Activated CD8-positive, alpha-beta memory T cell treated with anti-CD3 and anti-CD28 coated beads, Interleukin-2, amount 50 U/mL, for 1 hour (primary cell): ENCODE data around the gene DYNLT2.

Experiments used
- DNase-seq: peaks from one replicate; pipeline ENCODE4 v3.0.0-alpha.2; 2020; ENCODE audit errors: extremely low read depth

DYNLT2 gene

GRCh38 chr6:169751242-169752073, at the start of gene DYNLT2, which contains the start of gene ERMARD:
Gene DYNLT2, minus strand, starts transcription at chr6:169751572. Its CDS starts 114 bp downstream, at chr6:169751458.
Gene ERMARD, plus strand, starts transcription at chr6:169751622. Its CDS starts 36 bp downstream, at chr6:169751658.
- peak; percentile 67 for DNase-seq

- no peak for DNase-seq
Measured at GRCh38 chr6:169800668-169801395, 49.5 kb upstream of the DYNLT2 start.

- DNase-seq: no peak
Measured at GRCh38 chr6:169800116-169800667, 48.8 kb upstream of the DYNLT2 start.

- no peak for DNase-seq
Measured at GRCh38 chr6:169799474-169799926, 48.1 kb upstream of the DYNLT2 start.

GRCh38 chr6:169798764-169799473, 47.5 kb upstream of the DYNLT2 start:
- no peak for DNase-seq

DNA sequence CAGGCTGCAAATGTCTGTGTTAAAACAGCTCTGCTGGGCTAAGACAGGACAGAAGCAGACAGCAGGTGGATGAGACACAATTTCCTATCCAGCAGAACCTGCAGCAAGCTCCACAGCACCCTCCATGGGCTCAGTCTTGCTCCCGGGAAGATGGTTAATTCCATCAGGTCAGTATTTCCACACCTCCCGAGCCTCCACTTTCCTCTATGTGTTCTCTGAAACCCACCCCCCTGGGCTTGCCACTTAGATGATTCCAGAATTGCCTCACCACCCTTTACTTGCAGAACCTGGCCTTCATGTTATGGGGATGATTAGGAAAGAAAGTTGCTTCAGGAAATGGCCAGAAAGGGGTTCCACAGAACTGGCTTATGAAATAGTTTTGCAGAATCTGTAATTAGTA, 43.8 kb upstream of the DYNLT2 start:
- no peak for DNase-seq

DNA sequence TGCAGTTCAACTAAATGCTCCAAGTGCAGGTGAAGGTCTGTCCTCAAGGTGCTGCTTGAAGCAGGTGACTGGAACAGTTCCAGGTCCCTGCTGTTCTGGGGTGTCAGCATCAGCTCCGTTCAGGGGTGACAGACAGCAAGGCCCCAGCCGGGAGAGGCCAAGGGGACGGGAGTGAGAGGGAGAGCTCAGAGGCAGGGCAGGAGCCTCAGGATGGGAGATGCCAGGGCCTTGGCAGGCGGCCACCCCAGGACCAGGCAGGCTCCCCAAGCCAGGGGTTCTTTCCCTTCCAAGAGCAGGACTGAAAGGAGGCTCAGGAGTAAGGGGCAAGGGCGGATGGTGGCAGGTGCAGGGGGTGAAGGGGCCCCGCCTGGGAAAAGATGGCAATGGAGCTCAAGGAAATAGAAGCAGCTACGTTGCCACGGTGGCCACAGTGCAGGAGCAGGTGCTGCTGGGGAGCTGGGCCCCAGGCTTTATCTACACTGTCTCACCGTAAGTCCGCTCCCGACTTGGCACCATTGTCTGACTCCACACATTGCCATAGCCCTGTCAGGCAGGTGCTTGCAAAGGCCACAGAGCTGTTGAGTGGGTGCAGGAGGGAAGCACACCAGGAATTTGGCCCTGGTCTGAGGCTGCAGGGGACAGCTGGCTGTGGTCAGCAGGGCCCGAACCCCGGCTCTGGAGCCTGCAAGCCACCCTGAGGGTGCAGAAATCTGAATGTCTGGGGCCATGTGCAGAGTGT, 43.1 kb upstream of the DYNLT2 start:
- DNase-seq: no peak

GRCh38 chr6:169793408-169793807, 42.0 kb upstream of the DYNLT2 start:
- no peak for DNase-seq

- no peak for DNase-seq
Measured at GRCh38 chr6:169792306-169793015, 41.1 kb upstream of the DYNLT2 start.

DNA sequence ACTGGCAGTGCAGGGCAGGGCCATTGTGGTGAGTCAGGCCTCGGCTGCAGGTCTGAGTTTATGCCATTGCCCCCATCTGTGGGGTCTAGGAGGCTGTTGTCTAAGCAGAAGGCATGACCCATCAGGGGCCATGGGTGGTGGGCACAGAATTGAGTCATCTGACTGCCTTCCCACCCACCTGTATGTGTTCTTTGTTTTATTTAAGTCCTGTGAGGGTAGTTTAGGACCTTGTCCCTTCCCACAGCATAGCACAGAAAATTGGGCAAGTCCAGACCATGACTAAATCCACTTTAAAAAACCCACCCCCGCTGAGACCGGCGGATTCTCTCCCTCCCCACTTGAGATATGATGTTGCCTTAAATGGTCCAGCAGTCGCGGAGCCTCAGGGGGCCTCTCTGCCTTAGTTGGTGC, 40.4 kb upstream of the DYNLT2 start:
- no peak for DNase-seq

DNA sequence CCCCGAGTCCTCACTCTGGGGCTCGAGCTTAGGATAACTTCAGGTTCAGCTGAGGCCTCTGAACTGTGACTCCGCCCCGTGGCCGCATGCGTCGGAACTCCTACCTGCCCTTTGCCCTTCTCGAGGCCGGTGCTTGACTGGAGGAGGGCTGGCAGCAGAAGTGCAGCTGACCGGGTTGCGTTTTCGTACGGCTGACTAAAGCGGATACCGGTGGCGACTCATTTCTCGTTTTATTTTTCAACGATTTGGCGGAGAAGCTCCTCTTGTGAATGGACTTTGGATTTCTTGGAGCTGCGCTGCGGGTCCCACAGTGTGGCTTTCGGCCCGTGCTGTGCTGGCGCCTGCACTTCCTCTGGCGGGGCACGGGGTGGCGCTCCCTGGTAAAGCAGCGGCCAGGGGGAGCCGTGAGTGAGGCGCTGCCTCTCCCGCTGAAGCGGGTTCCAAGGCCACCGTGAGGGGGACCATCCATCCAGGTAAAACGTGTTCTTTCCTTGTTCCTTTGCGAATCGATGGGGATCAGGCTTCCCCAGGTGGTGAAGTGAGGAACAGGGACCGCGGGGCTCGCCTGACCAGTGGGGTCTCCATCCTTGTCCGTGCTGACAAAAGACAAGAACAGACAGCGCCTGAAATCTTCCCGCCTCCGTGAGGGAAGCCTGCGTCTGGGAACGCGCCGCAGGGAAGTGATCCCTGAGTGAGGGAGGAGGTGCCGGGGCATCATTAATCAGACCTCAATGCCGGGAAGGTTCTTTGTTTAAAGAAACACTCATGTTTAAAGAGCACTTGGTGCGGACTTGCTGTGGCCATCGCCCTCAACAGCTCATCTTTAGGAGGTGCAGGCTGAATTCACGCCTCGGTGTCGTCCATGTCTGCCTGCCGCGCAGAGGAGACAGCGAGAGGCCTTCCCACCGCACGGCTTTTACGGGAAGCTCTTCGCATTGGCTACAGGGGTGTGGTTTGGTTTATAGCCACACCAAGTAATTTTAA, 38.9 kb upstream of the DYNLT2 start:
- peak; percentile 22 for DNase-seq

DNA sequence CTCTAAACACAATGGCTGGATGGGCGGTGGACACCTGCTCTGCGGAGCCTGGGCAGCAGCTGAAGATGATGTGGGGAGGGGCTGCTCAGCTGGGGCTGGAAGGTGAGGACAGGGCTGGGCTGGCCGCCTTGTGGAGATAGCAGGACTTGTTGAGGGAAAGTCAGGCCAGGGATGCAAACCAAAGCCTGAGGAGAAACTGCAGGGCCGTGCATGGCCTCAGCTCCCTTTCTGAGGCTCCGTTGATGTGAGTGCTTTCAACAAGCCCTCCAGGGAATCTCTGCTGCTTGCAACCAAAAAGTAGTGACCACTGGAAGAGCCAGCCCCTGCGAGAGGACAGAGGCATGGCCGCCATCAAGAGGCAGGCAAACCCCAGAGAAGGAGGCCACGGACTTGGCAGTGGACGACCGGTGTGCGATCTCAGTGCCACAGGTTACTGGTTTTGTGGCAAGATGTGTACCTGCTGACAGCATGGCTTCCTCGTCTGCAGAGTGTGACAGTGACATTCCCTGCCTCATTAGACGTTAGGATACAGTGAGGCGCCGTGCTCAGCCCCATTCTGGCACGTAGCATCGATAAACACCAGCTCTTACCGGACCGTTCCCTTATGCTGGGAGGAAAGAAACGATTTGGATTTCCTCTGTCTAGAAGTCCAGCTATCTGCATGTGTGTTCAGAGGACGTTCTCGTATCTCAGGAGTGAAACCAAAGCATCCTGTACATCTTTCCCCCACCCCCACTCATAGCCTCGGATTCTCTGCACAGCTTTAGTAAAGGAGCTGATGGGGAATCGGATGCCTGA, 38.0 kb upstream of the DYNLT2 start:
- DNase-seq: no peak

GRCh38 chr6:169788809-169789145, 37.4 kb upstream of the DYNLT2 start:
- DNase-seq: no peak

DNA sequence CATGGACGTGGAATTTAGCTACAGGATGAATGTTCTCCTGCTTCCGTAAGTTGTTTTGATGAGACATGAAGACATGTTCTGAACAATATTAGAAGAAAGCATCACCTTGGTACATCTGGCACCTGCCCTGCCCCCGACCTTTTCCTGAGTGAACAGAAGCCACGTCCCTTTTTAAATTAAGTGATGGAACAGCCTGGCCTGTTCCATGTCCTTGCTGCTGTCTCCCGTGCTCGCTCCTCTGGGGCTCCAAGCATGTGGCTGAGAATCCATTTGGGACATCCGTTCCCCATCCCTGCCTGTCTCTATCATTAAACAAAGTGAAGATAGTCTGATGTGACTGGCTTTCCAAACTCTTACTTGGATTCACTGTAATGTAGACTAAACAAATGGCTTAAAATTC, 36.4 kb upstream of the DYNLT2 start:
- DNase-seq: no peak

DNA sequence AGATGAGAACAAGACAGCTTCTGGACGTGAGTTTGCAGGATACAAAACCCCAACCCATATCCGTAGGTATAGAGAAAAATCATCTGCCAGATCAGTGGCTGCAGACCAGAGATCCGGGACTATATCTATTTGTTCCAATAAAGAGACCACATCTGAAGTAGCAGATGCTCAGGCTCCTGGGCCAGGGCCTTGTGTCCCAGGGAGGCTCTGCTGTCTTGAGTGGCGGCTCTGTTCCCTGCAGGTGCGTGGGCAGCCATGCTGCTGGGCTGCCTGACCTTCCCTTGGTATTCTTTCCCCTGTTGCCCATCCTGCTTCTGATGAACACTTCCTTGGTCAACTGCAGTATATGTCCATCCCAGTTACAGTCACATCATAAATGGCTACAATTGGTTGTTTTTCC, 35.0 kb upstream of the DYNLT2 start:
- no peak for DNase-seq

DNA sequence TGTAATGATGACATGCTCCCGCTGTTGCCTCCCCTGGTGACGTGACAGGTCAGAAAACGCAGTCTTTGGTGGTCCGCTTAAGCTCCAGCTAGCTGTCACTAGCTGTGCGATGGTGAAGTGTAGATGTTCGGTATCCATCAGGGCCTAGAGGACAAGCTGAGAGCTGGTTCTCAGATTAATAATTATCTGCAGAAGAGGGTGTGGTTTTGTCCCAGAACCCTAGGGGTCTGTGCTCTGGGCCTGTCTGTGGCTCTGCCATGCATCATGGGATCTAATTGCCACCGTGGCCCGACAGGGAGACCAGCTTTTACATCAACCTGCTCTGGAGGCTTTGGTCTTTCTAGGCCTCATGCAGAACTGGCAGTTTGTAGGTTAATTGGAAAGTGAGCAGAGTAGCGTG, 34.2 kb upstream of the DYNLT2 start:
- DNase-seq: no peak

DNA sequence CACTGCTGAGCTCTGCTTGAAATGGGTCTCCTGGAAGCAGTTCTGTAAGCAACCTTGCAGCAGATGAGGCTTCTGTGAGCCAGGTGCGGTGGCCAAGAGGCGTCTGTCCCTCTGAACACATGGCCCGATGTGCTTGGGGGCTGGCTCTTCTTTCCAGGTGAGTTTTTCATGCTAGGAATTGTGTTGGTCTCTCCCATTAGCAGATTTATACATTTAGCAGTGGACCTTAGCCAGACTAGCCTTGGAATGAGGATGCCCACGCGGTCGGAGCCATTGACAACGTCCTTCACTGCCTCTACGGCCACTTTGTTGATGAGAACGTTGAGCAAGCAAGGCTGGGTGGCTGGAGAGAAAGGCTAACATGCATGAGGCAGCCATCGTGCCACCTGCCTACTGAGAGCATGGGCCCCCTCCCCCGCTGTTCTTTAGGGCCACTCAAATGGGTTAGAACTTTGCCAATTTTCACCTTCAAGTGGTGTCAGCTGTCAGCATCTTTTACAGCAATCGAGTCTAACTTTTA, 33.5 kb upstream of the DYNLT2 start:
- DNase-seq: no peak
